WTC11 (cell line): ENCODE data around the gene GRAMD1B.

Experiments used
- CREM ChIP-seq: sonication (generic); formaldehyde crosslinking; IDR thresholded peaks from 2 replicates; pipeline ENCODE4 v1.8.1; 2022; ENCODE audit warnings: mild to moderate bottlenecking, missing genetic modification reagents, moderate library complexity
- SOX15 ChIP-seq: fragments of 250-450 bp; sonication (Bioruptor Pico); IDR thresholded peaks from 2 replicates; pipeline ENCODE4 v1.9.0; 2021; ENCODE audit warnings: mild to moderate bottlenecking
- TEAD4 ChIP-seq: sonication (generic); formaldehyde crosslinking; IDR thresholded peaks from 2 replicates; pipeline ENCODE4 v1.8.0; 2022; ENCODE audit warnings: mild to moderate bottlenecking, missing genetic modification reagents
- ZNF121 ChIP-seq: sonication (generic); formaldehyde crosslinking; IDR thresholded peaks from 2 replicates; pipeline ENCODE4 v1.8.0; 2023; ENCODE audit warnings: missing genetic modification reagents
- TF ChIP-seq, protein P1 (sequence below): sonication (generic); formaldehyde crosslinking; IDR thresholded peaks from 2 replicates; pipeline ENCODE4 v1.8.0; 2022; ENCODE audit warnings: mild to moderate bottlenecking, missing genetic modification reagents
- TF ChIP-seq, protein P2 (sequence below): fragments of 200-600 bp; IDR thresholded peaks from 2 replicates; pipeline ENCODE4 v1.8.0; 2022; ENCODE audit warnings: antibody characterized with exemption
- TF ChIP-seq, protein P3 (sequence below): sonication (generic); formaldehyde crosslinking; IDR thresholded peaks from 2 replicates; pipeline ENCODE4 v1.8.1; 2022; ENCODE audit warnings: low read depth, missing genetic modification reagents, borderline replicate concordance
- TF ChIP-seq, protein P4 (sequence below): sonication (generic); formaldehyde crosslinking; IDR thresholded peaks from 2 replicates; pipeline ENCODE4 v1.8.0; 2022; ENCODE audit warnings: mild to moderate bottlenecking, missing genetic modification reagents
- TF ChIP-seq, protein P5 (sequence below): sonication (generic); formaldehyde crosslinking; conservative IDR thresholded peaks from 2 replicates; pipeline ENCODE4 v1.8.1; 2022; ENCODE audit warnings: mild to moderate bottlenecking, missing genetic modification reagents

DNA sequence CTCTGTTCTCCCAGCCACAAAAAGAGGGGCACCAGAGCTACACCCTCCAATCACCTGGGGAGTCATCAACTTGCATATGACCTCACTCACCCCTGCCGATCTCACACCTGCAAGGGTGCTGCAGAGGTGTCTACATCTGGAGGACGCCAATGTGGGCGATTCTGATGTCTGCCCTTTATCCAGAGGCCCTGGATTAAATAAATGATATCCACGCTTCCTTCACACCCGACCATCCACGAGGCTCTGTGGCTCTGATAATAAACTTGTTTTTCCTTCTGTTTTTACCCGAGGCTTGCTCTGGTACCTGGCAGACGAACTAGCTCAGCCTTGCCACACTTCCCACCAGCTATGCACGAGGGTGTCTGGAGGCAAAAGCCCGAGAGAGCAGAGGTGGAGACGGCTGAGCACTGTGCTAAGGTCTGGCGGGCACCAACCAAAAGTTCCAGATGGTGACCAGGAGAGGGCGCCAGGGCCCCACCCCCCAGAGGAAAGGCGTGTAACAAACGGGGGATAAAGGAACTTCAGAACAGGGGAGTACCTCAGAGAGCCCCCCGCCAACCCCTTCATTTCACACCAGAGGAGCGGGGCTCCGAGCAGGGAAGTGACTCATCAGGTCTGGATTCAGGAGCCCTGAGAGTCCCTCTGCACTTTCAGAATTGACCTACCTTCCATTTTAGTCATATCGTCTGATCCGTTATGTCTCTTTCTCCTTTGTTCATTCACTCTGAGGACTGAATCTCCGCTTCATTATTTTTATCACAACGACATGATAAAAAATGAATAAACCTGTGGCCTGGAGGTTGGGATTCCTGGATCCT, 210.8 kb downstream of the GRAMD1B start:
- TF ChIP-seq, protein P1, sequence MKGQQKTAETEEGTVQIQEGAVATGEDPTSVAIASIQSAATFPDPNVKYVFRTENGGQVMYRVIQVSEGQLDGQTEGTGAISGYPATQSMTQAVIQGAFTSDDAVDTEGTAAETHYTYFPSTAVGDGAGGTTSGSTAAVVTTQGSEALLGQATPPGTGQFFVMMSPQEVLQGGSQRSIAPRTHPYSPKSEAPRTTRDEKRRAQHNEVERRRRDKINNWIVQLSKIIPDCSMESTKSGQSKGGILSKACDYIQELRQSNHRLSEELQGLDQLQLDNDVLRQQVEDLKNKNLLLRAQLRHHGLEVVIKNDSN (CRISPR knock-in tag): no peak
- TF ChIP-seq, protein P2, sequence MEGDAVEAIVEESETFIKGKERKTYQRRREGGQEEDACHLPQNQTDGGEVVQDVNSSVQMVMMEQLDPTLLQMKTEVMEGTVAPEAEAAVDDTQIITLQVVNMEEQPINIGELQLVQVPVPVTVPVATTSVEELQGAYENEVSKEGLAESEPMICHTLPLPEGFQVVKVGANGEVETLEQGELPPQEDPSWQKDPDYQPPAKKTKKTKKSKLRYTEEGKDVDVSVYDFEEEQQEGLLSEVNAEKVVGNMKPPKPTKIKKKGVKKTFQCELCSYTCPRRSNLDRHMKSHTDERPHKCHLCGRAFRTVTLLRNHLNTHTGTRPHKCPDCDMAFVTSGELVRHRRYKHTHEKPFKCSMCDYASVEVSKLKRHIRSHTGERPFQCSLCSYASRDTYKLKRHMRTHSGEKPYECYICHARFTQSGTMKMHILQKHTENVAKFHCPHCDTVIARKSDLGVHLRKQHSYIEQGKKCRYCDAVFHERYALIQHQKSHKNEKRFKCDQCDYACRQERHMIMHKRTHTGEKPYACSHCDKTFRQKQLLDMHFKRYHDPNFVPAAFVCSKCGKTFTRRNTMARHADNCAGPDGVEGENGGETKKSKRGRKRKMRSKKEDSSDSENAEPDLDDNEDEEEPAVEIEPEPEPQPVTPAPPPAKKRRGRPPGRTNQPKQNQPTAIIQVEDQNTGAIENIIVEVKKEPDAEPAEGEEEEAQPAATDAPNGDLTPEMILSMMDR: peak; percentile 84
- TF ChIP-seq ZNF121 (CRISPR knock-in tag): no peak
- TF ChIP-seq SOX15 (CRISPR knock-in tag): no peak
- TF ChIP-seq, protein P3, sequence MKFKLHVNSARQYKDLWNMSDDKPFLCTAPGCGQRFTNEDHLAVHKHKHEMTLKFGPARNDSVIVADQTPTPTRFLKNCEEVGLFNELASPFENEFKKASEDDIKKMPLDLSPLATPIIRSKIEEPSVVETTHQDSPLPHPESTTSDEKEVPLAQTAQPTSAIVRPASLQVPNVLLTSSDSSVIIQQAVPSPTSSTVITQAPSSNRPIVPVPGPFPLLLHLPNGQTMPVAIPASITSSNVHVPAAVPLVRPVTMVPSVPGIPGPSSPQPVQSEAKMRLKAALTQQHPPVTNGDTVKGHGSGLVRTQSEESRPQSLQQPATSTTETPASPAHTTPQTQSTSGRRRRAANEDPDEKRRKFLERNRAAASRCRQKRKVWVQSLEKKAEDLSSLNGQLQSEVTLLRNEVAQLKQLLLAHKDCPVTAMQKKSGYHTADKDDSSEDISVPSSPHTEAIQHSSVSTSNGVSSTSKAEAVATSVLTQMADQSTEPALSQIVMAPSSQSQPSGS (CRISPR knock-in tag): no peak
- TF ChIP-seq CREM (CRISPR knock-in tag): no peak
- TF ChIP-seq, protein P4, sequence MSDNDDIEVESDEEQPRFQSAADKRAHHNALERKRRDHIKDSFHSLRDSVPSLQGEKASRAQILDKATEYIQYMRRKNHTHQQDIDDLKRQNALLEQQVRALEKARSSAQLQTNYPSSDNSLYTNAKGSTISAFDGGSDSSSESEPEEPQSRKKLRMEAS (CRISPR knock-in tag): no peak; the same call in 1 of the 2 replicates
- no peak for TF ChIP-seq TEAD4 (CRISPR knock-in tag)
- TF ChIP-seq, protein P5, sequence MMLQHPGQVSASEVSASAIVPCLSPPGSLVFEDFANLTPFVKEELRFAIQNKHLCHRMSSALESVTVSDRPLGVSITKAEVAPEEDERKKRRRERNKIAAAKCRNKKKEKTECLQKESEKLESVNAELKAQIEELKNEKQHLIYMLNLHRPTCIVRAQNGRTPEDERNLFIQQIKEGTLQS (CRISPR knock-in tag): no peak
